ENCODE data around the gene RNF182. TPM values are rescaled to one million over a fixed set of nuclear protein-coding genes. Genes with fewer than 3 reads are reported as not detected.

Gene RNF182
- total and polyA plus RNA-seq, 9 of the 15 experiments (the other 6 are each of a cell fraction or from before 2014, with no cell fraction given), result 12.8 to 22.8 (median 17.5) TPM

- 0 out of 2 replicates have a peak, but pooled peaks have one; percentile 11 for TF ChIP-seq ZNF395 (CRISPR knock-in tag; IDR thresholded peaks at IDR 0.05)
- TF ChIP-seq NONO (IDR thresholded peaks at IDR 0.05; ENCODE audit: low read depth in 2 of 2, low read length in 1 of 2), result 0 out of 4 replicates have a peak, but pooled peaks of 1 of the 2 experiments have one; percentile 38
- 0 out of 2 replicates have a peak, but pooled peaks have one; percentile 29 for TF ChIP-seq FOXK1 (CRISPR knock-in tag; IDR thresholded peaks at IDR 0.05; ENCODE audit: borderline replicate concordance)
- no peak for TF ChIP-seq CHD1 (IDR thresholded peaks at IDR 0.05; ENCODE audit: low read length)
- TF ChIP-seq ZBTB8A (IDR thresholded peaks at IDR 0.05; ENCODE audit: partially characterized antibody), result no peak
- peak; percentile 60 for TF ChIP-seq VEZF1 (CRISPR knock-in tag; IDR thresholded peaks at IDR 0.05)
- TF ChIP-seq CHCHD3 (CRISPR knock-in tag; IDR thresholded peaks at IDR 0.05), result no peak
- TF ChIP-seq ZNF280A (IDR thresholded peaks at IDR 0.05; ENCODE audit: low read depth, partially characterized antibody), result no peak
- TF ChIP-seq RBBP5 (IDR thresholded peaks at IDR 0.05; ENCODE audit: borderline replicate concordance, insufficient read depth, low read length, poor library complexity, severe bottlenecking), result peak; percentile 63
- TF ChIP-seq ZBTB43 (CRISPR knock-in tag; IDR thresholded peaks at IDR 0.05), result 0 out of 2 replicates have a peak, but pooled peaks have one; percentile 39
- 0 out of 2 replicates have a peak, but pooled peaks have one; percentile 38 for TF ChIP-seq ZNF740 (CRISPR knock-in tag; IDR thresholded peaks at IDR 0.05)
- no peak for TF ChIP-seq ZNF740 (tag; IDR thresholded peaks at IDR 0.05)
- peak; percentile 66 to 78; a peak in 2 of 4 replicates for TF ChIP-seq UBTF (IDR thresholded peaks at IDR 0.05; ENCODE audit: borderline replicate concordance in 1 of 2, low read depth in 2 of 2, low read length in 2 of 2)
- TF ChIP-seq ZFX (CRISPR knock-in tag; IDR thresholded peaks at IDR 0.05), result peak; percentile 37; the same call in 1 of the 2 replicates
These were observed at the start of gene RNF182 (continued) for GRCh38 chr6:13924949-13925881.
